GM12878 (cell line): ENCODE measurements around the gene CFP.

ENCODE experiments used
- ATF7 ChIP-seq: fragments of 450-650 bp; IDR thresholded peaks from 2 replicates; pipeline ENCODE4 v1.6.1; 2016; ENCODE audit warnings: low read depth, mild to moderate bottlenecking
- DPF2 ChIP-seq: fragments of 450-650 bp; IDR thresholded peaks from 2 replicates; pipeline ENCODE4 v1.6.1; 2017; ENCODE audit warnings: mild to moderate bottlenecking
- EZH2 ChIP-seq: IDR thresholded peaks from 2 replicates; pipeline ENCODE4 v1.6.1; 2012; ENCODE audit warnings: low read depth, mild to moderate bottlenecking, control low read depth, inconsistent platforms, low read length, borderline replicate concordance; ENCODE audit not compliant: control insufficient read depth
- POU2F2 ChIP-seq: IDR thresholded peaks from 3 replicates; pipeline ENCODE4 v1.6.1; 2011; ENCODE audit warnings: low read depth, mild to moderate bottlenecking, low read length, borderline replicate concordance
- RFX5 ChIP-seq: IDR thresholded peaks from 2 replicates; pipeline ENCODE4 v1.6.1; 2011; ENCODE audit warnings: low read depth, low read length, improper control_type of control experiment
- SREBF2 ChIP-seq: IDR thresholded peaks from 2 replicates; pipeline ENCODE4 v1.6.1; 2012; ENCODE audit warnings: mild to moderate bottlenecking, low read length
- TCF12 ChIP-seq: IDR thresholded peaks from 2 replicates; pipeline ENCODE4 v1.6.1; 2011; ENCODE audit warnings: low read depth, mild to moderate bottlenecking, low read length
- TF ChIP-seq, protein P1 (sequence below): fragments of 450-650 bp; IDR thresholded peaks from 2 replicates; pipeline ENCODE4 v1.6.1; 2017; ENCODE audit warnings: mild to moderate bottlenecking
- TF ChIP-seq, protein P2 (sequence below), 3 experiments: IDR thresholded peaks in 2 of 3; conservative IDR thresholded peaks in 1 of 3; 2 replicates each; pipeline ENCODE4 v1.5.1; 2011; ENCODE audit warnings: low read depth in 3 of 3, low read length in 3 of 3, mild to moderate bottlenecking in 3 of 3, control low read depth in 2 of 3, moderate library complexity in 2 of 3, inconsistent platforms in 1 of 3, mixed read lengths in 1 of 3; ENCODE audit not compliant: control insufficient read depth in 2 of 3, insufficient read depth in 1 of 3; ENCODE audit errors: extremely low read depth in 1 of 3

DNA sequence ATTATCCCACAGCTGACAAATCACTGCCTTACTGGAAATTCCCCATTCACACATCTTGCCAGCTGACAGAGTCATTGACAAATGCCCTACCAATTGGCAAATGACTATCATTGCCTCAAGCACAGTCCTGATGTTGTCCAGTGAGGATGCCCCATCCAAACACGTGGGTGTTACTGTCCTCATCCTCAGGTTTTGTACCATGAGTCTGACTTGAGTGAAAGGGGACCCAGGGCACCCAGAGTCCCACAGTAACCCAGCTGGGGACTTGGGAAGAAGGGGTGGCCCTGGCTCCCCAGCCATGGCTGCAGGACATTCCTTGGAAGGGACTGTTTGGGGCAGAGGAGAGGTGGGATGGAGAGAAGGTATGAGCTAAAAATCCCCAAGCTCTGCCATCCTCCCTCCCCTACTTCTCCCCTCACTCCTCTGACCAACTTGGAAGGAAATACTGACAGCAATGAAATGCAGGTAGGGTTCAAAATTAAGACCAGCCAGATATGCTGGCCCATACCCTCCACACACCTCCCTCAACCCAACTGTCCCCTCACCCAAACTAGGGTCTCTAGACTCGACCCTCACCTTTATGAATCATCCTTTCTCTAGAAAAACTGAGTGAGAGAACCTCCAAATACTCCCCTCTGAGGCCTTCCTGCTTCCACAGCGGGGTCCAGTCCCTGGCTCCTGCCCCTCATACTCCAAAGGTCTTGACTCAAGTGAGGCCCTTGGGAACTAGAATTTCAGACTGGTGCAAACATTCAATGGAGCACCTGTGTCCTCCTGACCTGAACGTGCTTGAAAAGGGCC lies 42.4 kb downstream of the CFP start:
- TF ChIP-seq TCF12 (no peak), EZH2 (no peak), POU2F2 (no peak), DPF2 (no peak), SREBF2 (no peak), RFX5 (no peak), ATF7 (no peak)
- TF ChIP-seq, protein P1, sequence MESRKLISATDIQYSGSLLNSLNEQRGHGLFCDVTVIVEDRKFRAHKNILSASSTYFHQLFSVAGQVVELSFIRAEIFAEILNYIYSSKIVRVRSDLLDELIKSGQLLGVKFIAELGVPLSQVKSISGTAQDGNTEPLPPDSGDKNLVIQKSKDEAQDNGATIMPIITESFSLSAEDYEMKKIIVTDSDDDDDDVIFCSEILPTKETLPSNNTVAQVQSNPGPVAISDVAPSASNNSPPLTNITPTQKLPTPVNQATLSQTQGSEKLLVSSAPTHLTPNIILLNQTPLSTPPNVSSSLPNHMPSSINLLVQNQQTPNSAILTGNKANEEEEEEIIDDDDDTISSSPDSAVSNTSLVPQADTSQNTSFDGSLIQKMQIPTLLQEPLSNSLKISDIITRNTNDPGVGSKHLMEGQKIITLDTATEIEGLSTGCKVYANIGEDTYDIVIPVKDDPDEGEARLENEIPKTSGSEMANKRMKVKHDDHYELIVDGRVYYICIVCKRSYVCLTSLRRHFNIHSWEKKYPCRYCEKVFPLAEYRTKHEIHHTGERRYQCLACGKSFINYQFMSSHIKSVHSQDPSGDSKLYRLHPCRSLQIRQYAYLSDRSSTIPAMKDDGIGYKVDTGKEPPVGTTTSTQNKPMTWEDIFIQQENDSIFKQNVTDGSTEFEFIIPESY, result no peak
- TF ChIP-seq, protein P2, sequence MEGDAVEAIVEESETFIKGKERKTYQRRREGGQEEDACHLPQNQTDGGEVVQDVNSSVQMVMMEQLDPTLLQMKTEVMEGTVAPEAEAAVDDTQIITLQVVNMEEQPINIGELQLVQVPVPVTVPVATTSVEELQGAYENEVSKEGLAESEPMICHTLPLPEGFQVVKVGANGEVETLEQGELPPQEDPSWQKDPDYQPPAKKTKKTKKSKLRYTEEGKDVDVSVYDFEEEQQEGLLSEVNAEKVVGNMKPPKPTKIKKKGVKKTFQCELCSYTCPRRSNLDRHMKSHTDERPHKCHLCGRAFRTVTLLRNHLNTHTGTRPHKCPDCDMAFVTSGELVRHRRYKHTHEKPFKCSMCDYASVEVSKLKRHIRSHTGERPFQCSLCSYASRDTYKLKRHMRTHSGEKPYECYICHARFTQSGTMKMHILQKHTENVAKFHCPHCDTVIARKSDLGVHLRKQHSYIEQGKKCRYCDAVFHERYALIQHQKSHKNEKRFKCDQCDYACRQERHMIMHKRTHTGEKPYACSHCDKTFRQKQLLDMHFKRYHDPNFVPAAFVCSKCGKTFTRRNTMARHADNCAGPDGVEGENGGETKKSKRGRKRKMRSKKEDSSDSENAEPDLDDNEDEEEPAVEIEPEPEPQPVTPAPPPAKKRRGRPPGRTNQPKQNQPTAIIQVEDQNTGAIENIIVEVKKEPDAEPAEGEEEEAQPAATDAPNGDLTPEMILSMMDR (IDR thresholded peaks at IDR 0.05 in 2 of 3, conservative IDR thresholded peaks at IDR 0.05 in 1 of 3; ENCODE audit: control insufficient read depth in 2 of 3, extremely low read depth in 1 of 3, insufficient read depth in 1 of 3, low read depth in 3 of 3, low read length in 3 of 3), result no peak
